HK-2 (cell line): ENCODE measurements around the gene GXYLT1.
A peak's percentile ranks its signal among the peaks of the same experiment; 100 is the strongest.
"Not testable (repeated sequence)": the region's sequence is repeated elsewhere in the genome, so short reads cannot be mapped to it uniquely, and the experiment has no call there.

ENCODE experiments used
- DNase-seq: peaks from one replicate; pipeline ENCODE4 v3.0.0-alpha.2; 2018; ENCODE audit not compliant: unreplicated experiment

The GXYLT1 gene

DNA sequence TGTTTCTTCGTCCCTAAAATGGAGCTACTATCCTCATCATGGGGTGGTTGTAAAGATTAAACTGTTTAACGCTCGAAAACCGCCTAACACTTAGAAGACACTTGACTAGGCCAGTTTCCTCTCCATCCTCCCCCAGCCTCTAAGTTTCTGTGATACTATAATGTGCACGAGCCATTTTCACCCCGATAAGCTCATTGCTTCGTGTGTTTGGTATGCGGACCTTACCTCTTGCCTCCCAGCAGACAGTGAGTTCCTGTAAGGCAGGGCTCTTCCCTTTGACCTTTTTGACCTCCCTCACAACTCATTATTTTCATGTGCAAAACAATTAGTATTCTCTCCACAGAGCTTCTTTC, 499 bp upstream of the GXYLT1 start:
- DNase-seq, result no peak

DNA sequence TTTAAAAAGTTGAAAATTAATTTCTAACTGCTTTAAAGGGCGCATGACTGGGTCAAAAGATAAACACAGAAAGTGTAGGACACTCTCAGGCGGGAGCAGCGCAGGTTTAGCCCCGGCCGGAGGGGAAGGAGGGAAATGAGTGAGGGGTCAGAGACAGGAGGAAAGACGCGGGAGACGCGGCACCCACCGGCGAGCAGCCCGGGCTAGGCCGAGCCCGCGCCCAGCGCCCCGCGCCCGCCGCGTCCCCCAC, 591 bp downstream of the GXYLT1 start:
- no peak for DNase-seq

DNA sequence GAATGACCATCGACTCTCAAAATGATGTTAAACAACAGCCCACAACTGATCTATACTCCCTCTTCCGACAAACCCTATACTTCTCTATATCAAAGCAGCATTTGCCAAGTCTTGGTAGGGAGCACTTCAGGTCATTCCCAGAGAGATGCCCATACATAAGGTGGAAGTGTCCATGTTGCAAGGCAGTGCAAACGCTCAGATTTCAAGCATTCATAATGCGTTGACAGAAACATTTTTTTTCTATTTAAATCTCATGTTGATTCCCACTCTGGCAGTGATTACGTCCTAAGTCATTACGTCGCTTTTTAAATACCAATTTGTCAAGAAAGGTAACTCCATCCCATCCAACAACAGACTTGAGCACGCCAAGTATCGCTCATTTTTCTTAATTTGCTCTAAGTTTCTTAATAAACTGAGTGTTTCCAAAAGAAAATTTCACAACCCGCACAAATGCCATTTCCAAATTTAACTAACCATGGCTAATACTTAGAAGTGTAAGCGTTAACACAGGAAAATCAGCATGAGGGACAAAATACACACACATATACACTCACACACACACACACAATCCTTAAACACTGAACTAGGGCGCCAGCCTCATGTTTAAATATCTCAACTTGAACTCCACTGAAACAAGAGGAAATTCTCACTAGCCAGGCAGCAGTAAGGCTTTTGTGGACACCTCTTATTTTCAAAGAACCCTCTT, 1.1 kb downstream of the GXYLT1 start:
- no peak for DNase-seq

DNA sequence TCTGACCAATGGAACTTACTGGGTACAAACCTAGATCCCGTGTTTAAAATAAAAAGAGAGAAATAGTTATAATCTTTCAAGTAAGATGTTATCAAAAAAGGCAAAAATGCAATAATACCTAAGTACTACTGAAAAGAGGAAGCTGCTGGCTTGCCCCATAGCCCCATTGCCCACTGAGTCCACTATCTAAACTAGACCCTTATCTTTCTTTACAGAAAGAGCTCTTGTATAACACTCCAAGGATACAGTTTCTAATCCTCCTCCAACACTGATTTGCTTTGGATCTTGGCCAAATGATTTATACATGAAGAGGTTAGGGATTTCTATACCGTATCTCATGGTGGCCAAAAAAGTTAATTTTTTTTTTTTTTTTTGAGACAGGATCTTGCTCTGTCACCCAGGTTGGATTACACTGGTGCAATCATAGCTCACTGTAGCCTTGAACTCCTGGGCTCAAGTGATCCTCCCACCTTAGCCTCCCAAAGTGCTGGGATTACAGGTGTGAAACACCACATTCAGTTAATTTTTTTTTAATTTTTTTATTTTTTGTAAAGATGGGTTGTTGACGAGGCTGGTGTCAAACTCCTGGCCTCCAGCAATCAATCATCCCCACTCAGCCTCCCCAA, 2.6 kb downstream of the GXYLT1 start:
- DNase-seq, result no peak

DNA sequence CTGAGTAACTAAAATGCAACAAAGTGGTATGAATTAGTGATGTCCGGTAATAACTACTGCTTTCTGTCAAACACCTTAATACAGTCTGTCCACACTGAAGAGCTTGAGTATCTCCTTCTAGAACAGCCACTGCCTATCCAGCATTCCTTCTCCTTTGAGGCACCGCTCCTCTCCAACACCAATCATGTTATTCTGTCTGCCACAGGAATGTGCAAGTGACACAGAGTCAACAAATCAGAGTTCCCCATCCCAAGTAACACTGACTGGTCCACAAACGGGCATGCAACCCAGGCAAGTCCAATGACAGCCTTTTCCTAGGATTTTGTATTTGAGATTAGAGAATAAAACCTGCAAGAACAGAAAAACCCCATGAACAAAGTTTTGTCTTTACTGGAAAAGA, 3.8 kb downstream of the GXYLT1 start:
- peak; percentile 41 for DNase-seq

DNA sequence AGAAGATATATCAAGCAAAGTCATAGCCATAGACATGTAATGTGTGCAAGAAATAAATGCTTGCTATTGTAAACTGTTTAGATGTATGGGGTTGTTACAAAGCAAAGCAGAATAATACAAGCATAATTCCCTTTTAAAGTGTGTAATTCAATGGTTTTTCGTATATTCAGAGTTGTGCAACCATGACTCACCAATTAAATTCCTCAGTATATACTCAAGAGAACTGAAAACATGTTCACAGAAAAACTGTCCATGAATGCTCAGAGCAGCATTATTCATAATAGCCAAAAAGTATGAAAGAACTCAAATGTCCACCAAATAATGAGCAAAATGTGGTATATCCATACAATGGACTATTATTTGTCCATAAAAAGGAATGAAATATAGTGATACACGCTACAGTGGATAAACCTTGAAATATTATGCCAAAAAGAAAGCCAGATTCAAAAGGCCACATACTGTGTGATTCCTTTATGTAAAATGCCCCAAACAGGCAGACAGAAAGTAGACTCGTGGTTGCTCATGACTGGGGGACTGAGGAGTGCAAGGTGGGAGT, 9.3 kb downstream of the GXYLT1 start:
- no peak for DNase-seq

DNA sequence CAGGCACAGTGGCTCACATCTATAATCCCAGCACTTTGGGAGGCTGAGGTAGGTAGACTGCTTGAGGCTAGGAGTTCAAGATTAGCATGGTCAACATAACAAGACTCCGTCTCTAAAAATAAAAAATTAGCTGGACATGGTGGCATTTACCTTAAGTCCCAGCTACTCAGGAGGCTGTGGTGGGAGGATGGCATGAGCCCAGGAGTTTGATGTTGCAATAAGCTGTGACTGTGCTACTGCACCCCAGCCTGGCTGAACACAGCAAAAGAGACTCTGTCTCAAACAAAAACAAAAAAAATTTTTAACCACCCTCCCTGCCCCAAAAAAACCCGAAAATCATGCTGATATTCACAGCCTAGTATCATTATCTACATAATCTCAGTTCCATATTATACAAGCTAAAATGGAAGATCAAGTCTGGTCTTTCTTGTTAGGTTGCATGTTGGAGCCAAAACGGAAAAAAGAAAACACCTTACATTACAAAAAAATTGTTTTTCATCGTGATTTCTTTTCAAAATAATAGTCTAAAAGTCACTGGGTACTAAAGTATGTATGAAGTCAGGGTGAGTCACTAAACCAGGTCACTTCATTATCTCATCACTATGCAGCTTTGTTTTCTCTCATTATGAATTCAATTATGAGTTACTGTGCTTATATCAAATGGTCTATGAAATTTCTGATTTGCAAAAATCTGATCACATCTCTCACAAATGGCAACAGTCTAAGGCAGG, 13.8 kb downstream of the GXYLT1 start:
- DNase-seq, result no peak

DNA sequence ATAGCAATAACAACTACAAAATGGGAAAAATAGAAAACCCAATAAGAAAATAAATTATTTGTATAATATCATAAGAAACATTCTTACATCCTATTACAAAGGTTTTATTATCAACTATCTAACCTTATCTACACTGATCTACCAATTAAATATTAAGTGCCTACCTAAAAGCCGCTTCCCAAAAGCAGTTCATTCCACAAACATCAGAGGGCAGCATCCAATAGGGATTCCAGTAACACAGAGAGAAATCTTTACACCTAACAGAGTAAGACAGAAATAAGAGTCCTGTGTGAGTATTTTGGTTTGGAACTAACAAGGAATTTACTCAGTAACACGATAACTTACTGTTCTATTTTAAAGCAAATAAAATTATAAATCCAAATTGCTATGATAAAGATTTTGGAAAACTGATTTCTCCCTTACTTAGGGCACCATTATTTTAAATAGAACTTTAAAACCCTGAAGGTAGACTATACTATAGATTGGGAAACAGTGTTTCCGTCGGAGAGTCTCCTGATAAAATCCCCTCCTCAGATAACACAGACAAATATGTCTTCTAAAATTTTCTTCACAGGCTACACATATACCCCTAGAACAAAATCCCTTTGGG, 15.0 kb downstream of the GXYLT1 start:
- no peak for DNase-seq

DNA sequence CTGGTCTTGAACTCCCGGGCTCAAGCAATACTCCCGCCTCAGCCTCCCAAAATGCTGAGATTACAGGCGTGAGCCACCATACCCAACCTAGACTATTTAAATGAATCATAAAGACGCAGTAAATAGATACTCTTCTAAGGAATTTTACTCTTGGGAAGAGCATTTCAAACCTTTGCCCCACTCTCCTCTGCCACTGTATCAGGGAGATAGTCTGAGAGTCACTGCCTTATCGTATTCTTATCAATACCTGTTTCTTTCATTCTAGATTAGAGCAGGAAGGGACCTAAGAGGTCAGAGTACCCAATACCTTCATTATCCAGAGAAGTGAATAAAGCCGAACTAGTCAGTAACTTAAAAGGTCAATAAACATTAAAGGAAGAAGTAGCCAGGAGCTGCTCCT, 15.8 kb downstream of the GXYLT1 start:
- DNase-seq, result no peak

DNA sequence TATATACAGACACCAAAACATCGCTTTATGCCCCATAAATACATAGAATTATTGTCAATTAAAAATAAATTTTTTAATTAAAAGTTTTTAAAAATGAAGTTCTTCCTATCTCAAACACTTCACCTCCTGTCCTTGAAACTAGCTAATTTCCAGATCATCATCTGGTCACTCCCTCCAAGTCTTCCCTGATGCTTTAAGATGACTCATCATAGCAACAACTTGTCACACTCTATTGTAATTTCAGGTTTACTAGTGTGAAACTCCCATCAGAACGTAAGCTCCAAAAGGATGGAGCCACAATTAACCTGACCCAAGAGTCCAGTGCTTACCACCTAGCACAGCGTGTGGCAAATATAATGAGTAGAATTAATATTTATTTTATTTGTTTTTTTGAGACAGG, 16.3 kb downstream of the GXYLT1 start:
- no peak for DNase-seq

DNA sequence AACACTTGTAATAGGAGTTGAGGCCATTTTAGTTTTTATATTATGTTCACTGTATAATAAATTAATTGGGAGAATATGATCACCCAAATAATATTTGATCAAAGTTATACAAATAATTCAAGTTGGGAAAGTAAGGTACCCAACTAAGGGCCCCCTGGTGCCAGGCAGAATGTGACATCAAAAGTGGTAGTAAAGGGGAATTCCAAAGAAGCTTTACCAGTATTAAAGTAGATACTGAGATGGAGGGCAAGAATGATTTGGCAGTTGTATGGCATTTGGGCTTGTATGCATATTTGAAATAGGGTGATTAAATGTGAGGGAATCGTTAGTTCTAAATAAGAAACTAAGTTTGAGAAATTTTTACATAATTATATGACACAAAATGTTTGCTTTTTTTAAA, 17.7 kb downstream of the GXYLT1 start:
- DNase-seq, result no peak

DNA sequence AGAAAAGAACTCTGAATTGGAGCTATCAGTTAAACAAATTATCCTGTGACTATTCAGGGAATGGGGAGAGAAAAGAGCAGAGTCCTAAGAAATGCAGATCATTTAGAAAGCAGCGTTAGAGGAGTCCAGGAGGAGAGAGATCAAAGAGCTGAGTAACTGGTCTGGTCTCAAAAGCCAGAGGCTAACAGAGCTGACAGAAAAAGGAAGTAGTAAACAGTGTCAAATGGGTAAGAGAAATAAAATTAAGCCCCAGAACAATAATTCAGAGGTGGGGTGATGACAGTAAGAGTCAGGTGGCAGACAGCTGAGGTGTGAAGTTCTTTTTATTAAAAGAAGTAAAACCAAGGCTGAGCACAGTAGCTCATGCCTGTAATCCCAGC, 19.3 kb downstream of the GXYLT1 start:
- no peak for DNase-seq

DNA sequence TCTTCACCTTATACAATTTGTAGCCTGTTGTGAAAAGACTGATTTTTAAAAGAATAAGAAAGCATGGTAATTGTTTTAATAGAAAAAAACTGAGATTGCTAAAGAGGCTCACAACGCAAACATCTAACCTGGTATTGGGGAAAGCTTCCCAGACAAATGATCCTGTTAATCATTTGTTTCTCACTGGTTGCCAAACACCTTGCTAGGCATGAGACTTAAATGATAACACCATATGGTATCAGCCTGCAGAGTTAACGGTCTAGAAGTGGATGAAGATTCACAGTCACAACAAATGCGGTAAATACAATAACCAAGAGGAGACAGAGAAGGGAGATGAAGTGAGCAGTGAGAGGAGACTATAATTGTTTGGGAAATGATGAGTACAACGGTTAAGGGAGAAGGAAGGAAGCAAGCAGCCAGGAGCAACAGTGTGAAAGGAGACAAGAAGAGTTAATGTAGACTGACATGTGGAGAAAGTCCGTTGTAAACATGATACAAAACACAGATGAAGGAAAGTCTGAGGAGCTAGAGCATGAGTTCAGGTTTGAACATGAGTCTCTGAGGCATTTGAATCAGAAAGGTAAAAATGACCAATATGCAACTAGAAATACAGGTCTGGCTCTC, 19.8 kb downstream of the GXYLT1 start:
- no peak for DNase-seq

DNA sequence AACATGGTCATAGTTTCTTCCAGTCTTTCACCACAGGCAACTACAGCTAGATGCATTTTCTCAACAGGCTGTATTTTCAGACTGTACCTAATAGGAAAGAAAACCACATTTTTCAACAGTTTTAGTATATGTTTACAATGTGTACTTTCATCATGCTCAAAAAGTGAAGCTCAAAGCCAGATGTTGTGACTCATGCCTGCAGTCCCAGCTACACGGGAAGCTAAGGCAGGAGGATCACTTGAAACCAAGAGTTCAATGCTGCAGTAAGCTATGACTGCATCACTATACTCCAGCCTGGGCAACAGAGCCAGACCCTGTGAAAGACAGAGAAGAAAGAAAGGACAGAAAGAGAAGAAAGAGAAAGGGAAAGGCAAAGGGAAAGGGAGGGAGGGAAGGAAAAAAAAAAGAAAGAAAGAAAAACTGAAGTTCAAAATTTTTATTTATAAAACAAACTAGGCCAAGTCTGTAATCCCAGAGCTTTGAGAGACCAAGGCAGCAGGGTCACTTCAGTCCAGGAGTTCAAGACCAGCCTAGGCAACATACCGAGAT, 25.5 kb downstream of the GXYLT1 start:
- no peak for DNase-seq

DNA sequence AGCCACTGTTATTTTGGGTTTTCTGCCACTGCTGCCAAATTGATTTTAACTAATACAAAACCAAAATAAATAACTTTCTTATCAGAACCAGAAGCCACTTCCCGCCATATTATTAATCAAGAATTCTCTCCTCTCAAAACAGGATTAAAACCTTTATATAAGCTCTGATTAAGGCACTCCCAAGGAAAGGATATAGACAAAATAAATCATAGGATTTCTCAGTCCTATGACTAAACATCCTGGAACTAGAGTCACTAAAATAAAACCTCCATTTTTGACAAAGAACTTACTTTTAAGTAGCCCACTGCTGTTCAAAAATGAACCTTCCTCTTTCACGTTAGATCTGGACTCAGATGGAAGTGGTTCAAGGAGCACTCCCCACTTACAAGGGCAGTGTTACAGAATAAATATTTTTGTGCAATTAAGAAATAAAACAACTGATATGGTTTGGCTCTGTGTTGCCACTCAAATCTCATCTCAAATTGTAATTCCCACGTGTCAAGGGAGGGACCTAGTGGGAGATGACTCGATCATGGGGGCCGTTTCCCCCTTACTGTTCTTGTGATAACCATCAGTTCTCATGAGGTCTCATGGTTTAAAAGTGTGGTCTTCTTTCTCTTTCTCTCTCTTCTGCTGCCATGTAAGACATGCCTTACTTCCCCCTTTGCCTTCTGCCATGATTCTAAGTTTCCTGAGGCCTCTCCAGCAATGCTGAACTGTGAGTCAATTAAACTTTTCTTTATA, 26.4 kb downstream of the GXYLT1 start:
- DNase-seq, result no peak

DNA sequence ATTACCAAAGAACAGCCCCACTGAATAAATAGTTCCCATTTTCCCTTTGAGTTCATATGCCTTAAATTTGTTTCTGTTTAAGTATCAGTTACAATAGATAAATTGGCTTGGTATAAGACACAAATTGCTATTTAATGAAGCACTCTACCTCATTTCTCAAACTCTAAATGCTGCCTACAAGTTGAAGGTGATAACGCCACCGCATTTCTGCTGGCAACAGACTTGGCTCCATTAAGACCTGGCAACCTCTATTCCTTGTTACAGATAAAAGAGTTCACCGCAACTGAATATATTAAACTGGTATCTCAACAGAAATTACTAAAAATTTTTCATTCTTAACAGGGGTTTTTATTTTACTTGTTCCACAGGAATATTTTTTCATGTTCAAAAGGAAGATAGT, 35.6 kb downstream of the GXYLT1 start:
- no peak for DNase-seq

DNA sequence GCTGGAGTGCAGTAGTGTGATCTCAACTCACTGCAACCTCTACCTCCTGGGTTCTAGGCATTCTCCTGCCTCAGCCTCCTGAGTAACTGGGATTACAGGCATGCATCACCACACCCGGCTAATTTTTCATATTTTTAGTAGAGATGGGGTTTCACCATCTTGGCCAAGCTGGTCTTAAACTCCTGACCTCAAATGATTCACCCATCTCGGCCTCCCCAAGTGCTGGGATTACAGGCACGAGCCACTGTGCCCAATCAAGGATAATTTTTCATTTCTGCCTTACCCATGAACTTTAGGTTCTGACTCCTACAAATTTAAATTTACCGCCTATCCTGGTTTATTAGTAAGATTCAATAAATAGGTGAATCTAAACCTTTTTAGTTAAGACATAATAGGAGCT, 37.9 kb downstream of the GXYLT1 start:
- DNase-seq, result not testable (repeated sequence)

DNA sequence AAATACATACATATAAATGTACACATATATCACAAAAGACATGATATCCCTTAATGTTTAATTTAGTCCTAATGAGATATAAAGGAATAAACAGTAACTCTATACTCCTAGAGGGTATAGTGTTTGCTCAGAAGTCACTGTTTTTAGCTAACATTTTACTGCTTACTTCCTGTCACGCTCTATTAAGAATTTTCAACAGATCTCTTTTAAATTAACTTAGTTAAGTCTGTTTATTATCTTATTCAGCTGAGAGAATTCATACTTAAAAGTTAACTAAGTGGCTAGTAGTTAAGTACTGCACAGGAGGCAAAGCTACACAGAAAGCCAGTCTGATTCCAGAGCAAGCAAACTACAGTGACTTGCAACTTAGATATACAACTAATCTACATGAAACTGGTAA, 39.9 kb downstream of the GXYLT1 start:
- no peak for DNase-seq

DNA sequence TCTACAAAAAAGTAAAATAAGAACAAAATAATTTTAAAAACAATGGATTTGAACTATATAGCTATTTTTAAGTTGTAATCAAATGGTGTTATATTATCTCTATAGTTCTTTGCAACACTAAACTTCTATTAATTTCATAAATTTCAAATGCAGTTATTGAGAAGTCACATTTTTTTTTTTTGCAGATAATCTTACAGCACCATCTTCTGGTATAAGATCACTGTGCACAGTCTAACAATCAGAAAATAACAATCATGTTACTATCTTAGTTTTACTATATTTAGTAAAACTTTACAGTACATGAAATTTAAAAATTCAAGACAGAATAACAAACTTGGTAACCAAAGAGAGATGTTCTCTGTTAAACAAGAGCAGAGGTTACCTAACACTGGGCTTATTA, 40.6 kb downstream of the GXYLT1 start:
- DNase-seq, result no peak

DNA sequence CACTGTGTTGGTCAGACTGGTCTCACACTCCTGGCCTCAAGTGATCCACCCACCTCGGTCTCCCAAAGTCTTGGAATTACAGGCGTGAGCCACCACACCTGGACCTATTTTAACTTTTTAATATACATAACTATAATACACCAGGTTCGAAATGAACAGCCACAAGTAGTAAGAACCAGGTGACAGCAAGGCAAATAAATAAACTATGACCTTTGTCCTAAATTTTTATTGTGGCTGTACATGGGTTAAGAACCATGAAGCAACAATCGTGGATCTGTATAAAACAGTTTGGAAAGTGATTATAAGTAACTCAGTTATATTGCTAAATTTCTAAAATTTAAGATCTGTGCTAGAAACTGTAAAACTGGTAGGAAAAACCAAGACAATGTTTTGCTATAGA, 41.5 kb downstream of the GXYLT1 start:
- no peak for DNase-seq

DNA sequence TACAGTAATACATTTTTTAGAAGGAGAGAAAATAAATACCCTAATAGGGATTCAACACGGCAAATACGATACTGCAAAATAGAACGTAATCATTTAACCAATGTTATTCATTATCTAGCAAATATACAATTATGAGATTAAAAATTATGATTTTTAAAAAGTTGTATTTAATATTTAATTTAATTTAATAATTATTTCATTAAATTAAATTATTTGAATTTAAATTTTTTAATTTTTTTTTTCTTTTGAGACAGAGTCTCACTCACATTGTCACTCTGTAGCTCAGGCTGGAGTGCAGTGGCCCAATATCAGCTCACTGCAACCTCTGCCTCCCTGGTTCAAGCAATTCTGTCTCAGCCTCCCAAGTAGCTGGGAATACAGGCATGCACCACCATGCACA, 42.0 kb downstream of the GXYLT1 start:
- DNase-seq, result no peak

DNA sequence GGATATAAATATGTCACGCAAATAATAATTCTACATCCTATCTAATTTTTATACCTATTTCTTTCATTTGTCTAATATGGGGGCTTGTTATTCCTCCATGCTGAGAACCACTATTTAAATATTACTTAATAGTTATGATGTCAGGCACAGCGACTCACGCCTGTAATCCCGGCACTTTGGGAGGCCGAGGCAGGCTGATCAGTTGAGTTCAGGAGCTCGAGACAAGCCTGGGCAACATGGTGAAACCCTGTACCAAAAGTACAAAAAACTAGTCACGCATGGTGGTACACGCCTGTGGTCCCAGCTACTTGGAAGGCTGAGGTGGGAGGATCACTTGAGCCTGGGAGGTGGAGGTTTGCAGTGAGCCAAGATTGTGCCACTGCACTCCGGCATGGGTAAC, 45.2 kb downstream of the GXYLT1 start:
- no peak for DNase-seq
